Calu3 (cell line): ENCODE results near the gene FERMT3. TPM values are rescaled to one million over a fixed set of nuclear protein-coding genes. Genes with fewer than 3 reads are reported as not detected.

Experiments used
- BruUV-seq: library from RNA; stranded (reverse); fragments of 400-500 nt; replicated peaks from 2 replicates; lab custom pipeline; 2021; lab: Mats Ljungman, UMichigan
- CTCF ChIA-PET: fragments of 300-600 bp; sonication (Branson Sonifier 250); formaldehyde crosslinking; loops from one replicate; lab custom pipeline; 2022; ENCODE audit warnings: antibody characterized with exemption; lab: Charles Lee
- DNase-seq: peaks from one replicate; pipeline ENCODE4 v3.0.0; 2022
- H3K27ac Mint-ChIP-seq: one replicate; pipeline ENCODE4 v1.8.0; 2022; ENCODE audit warnings: mixed read lengths; ENCODE audit not compliant: unreplicated experiment
- H3K27me3 Mint-ChIP-seq: one replicate; pipeline ENCODE4 v1.8.0; 2022; ENCODE audit warnings: mixed read lengths; ENCODE audit not compliant: unreplicated experiment
- H3K36me3 Mint-ChIP-seq: one replicate; pipeline ENCODE4 v1.8.0; 2022; ENCODE audit warnings: mild to moderate bottlenecking, moderate library complexity, mixed read lengths; ENCODE audit not compliant: insufficient read depth, unreplicated experiment
- H3K4me1 Mint-ChIP-seq: one replicate; pipeline ENCODE4 v1.8.0; 2022; ENCODE audit warnings: mild to moderate bottlenecking, low read depth, mixed read lengths; ENCODE audit not compliant: unreplicated experiment
- H3K4me3 Mint-ChIP-seq: one replicate; pipeline ENCODE4 v1.8.0; 2022; ENCODE audit warnings: mild to moderate bottlenecking, low read depth, moderate library complexity, mixed read lengths; ENCODE audit not compliant: unreplicated experiment
- H3K9me3 Mint-ChIP-seq: one replicate; pipeline ENCODE4 v1.8.0; 2022; ENCODE audit warnings: low read depth, mixed read lengths; ENCODE audit not compliant: unreplicated experiment
- intact Hi-C: fragments of 100-400 bp; cut with micrococcal nuclease; formaldehyde crosslinking; loops from one replicate; pipeline ENCODE4 v1.10.0; 2022; ENCODE audit not compliant: unreplicated experiment
- total RNA-seq: library from RNA; stranded (reverse); gene quantifications from 2 replicates; pipeline ENCODE4 v1.2.3, GENCODE V29; 2022
- TF ChIP-seq, protein P1 (sequence below): fragments of 200-600 bp; IDR thresholded peaks from one replicate; pipeline ENCODE4 v1.8.0; 2022; ENCODE audit warnings: antibody characterized with exemption; ENCODE audit not compliant: unreplicated experiment

FERMT3 gene
- total RNA-seq, 1 experiment from 2014 or later, result 16.6 TPM

DNA sequence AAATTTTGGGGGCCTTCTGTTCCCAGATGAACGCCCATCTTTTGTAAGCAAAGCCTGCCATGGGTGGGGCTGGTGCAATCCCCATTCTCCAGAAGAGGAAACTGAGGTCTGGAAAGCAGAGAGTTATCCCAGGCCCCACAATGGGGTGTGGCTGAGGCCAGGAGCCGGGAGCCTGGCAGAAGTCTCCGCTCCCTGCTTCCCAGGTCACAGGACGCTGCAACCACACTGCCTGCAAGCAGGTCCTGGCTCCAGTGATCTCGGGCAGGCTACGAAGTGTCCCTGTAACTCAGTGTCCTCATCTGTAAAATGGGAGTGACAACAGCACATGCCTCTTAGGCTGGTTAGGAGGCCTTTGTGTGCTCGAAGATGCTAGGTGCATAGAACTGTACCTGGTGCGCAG lies 46.5 kb downstream of the FERMT3 start:
- CTCF ChIA-PET, result no interaction called here
- peak overlapping the region; percentile 90 for H3K4me3 Mint-ChIP-seq
- no peak overlapping the region for H3K27ac Mint-ChIP-seq
- no peak for DNase-seq
- BruUV-seq, result no TSS peak
- H3K27me3 Mint-ChIP-seq, result no peaks in the 10 kb centered on the region
- peaks cover 4% of the 10 kb centered on the region for H3K4me1 Mint-ChIP-seq
- intact Hi-C loops, result no loop called here
- H3K36me3 Mint-ChIP-seq, result peaks cover 58% of the 10 kb centered on the region
- H3K9me3 Mint-ChIP-seq, result no peaks in the 10 kb centered on the region
- TF ChIP-seq, protein P1, sequence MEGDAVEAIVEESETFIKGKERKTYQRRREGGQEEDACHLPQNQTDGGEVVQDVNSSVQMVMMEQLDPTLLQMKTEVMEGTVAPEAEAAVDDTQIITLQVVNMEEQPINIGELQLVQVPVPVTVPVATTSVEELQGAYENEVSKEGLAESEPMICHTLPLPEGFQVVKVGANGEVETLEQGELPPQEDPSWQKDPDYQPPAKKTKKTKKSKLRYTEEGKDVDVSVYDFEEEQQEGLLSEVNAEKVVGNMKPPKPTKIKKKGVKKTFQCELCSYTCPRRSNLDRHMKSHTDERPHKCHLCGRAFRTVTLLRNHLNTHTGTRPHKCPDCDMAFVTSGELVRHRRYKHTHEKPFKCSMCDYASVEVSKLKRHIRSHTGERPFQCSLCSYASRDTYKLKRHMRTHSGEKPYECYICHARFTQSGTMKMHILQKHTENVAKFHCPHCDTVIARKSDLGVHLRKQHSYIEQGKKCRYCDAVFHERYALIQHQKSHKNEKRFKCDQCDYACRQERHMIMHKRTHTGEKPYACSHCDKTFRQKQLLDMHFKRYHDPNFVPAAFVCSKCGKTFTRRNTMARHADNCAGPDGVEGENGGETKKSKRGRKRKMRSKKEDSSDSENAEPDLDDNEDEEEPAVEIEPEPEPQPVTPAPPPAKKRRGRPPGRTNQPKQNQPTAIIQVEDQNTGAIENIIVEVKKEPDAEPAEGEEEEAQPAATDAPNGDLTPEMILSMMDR, result no peak

DNA sequence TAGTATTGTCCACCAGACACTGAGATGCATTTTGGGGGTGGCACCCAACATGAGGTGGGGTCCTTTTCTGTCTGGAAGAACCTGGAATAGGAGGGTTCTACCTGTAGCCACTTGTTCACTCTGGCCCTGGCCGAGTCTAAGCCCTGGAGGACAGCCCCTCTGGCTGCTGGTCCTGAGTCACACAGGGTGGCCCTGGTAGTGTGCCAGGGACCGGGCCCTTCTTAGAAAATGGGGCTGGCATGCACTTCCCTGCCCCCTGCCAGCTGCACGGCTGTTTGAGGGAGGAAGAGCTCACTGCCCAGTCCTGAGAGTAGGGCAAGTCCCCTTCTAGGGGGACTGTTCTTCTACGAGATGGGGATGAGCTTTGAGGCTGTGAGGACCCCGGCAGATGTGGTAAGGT lies 47.0 kb downstream of the FERMT3 start:
- intact Hi-C loops, result no loop called here
- CTCF ChIA-PET, result no interaction called here
- peaks cover 54% of the 10 kb centered on the region for H3K36me3 Mint-ChIP-seq
- TF ChIP-seq, protein P1, result no peak
- no peak overlapping the region for H3K27ac Mint-ChIP-seq
- no peaks in the 10 kb centered on the region for H3K9me3 Mint-ChIP-seq
- H3K4me1 Mint-ChIP-seq, result no peaks in the 10 kb centered on the region
- no TSS peak for BruUV-seq
- no peak for DNase-seq
- no peaks in the 10 kb centered on the region for H3K27me3 Mint-ChIP-seq
- peak overlapping the region; percentile 42 for H3K4me3 Mint-ChIP-seq

DNA sequence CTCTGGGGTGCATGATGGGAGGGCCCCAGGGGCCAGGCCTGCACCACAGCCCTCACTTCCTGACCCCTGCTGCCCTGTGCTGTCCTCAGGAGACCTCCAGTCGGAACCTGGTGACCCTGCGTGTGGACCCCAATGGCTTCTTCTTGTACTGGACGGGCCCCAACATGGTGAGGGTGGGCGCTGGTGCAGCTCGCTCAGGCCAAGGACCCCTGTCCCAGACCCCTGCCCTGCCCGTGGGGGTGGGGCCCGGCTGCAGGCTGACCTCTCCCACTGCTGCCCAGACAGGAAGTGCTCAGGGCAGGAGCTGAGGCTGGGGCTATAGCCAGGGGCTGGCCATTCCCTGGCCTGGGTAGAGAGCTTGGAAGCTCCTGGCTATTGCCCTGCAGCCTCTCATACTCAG lies 47.8 kb downstream of the FERMT3 start:
- no peaks in the 10 kb centered on the region for H3K4me1 Mint-ChIP-seq
- DNase-seq, result no peak
- H3K27me3 Mint-ChIP-seq, result no peaks in the 10 kb centered on the region
- TF ChIP-seq, protein P1, result no peak
- no peak overlapping the region for H3K4me3 Mint-ChIP-seq
- CTCF ChIA-PET, result interaction anchor here (0.6 kb wide), 1 partner anchor 41 kb away, joined by 10 read pairs; no protein-coding TSS in a partner anchor
- no TSS peak for BruUV-seq
- H3K27ac Mint-ChIP-seq, result no peak overlapping the region
- intact Hi-C loops, result no loop called here
- no peaks in the 10 kb centered on the region for H3K9me3 Mint-ChIP-seq
- peaks cover 53% of the 10 kb centered on the region for H3K36me3 Mint-ChIP-seq

DNA sequence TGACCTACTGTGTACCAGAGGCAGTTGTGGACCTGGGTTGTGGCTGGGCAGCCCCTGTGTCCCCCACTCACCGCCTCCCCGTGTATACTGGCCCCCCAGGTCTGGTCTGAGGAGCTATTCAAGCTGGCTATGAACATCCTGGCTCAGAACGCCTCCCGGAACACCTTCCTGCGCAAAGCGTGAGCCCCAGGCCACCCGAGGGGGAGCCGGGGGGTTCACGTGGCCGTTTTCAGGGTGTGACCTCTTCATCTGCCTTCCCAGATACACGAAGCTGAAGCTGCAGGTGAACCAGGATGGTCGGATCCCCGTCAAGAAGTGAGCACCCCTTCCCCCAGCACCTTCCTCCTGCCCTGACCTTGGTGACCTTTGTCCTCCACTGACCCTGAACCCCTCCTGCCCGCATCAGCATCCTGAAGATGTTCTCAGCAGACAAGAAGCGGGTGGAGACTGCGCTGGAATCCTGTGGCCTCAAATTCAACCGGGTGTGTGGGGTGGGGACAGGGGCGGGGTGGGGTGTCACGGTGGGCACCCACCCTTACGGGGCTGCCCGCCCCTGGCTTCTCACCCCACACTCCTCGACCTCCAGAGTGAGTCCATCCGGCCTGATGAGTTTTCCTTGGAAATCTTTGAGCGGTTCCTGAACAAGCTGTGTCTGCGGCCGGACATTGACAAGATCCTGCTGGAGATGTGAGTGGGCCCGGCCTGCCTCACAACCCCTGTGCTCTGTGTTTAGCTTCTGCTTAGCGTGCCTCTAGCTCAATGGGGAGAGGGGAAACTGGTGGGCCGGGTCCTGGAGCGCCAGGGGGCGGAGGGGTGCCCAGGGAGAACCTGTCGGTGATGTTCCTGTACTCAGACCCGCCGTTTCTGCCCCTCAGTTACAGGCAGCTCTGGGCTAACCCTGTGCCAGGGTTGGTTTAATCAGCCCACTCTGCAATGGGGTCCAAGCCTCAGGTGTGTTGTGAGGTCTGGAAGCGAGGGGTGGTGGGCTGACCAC lies 48.9 kb downstream of the FERMT3 start:
- Mint-ChIP-seq H3K4me1 (no peaks in the 10 kb centered on the region), H3K27me3 (no peaks in the 10 kb centered on the region), H3K9me3 (no peaks in the 10 kb centered on the region), H3K4me3 (no peak overlapping the region), H3K36me3 (peaks cover 54% of the 10 kb centered on the region), H3K27ac (no peak overlapping the region)
- intact Hi-C loops, result no loop called here
- CTCF ChIA-PET, result interaction anchor here (0.6 kb wide), 1 partner anchor 40 kb away, joined by 10 read pairs; no protein-coding TSS in a partner anchor
- TF ChIP-seq, protein P1, result no peak
- no TSS peak for BruUV-seq
- DNase-seq, result no peak
